GM19467 (cell line): ENCODE measurements around the gene RARG.
A peak's percentile ranks its signal among the peaks of the same experiment; 100 is the strongest.

Source experiments
- ATAC-seq: cut with Tn5 transposase; IDR thresholded peaks from one replicate; pipeline ENCODE4 v1.9.1; 2021; ENCODE audit warnings: mild to moderate bottlenecking, moderate library complexity; ENCODE audit not compliant: unreplicated experiment

Gene RARG

GRCh38 chr12:53231921-53232645, at the start of gene RARG:
RARG (minus strand) TSS chr12:53232209; CDS start chr12:53227545, 4,664 bp downstream.
- no peak for ATAC-seq

- no peak for ATAC-seq
Measured at GRCh38 chr12:53279888-53280498, 48.0 kb upstream of the RARG start.

GRCh38 chr12:53279283-53279869, 47.4 kb upstream of the RARG start:
- ATAC-seq, result no peak

- no peak for ATAC-seq
Measured at GRCh38 chr12:53277981-53278380, 46.0 kb upstream of the RARG start.

- ATAC-seq, result no peak
Measured at GRCh38 chr12:53276511-53276910, 44.5 kb upstream of the RARG start.

GRCh38 chr12:53274445-53274844, 42.4 kb upstream of the RARG start:
- ATAC-seq, result no peak

GRCh38 chr12:53268630-53269562, 36.9 kb upstream of the RARG start:
- no peak for ATAC-seq

GRCh38 chr12:53267999-53268629, 36.1 kb upstream of the RARG start, which contains the start of gene ESPL1:
ESPL1 (plus strand) TSS chr12:53268299; CDS start chr12:53268767, 468 bp downstream.
- peak; percentile 76 for ATAC-seq

GRCh38 chr12:53267306-53267998, 35.4 kb upstream of the RARG start:
- ATAC-seq, result no peak

- ATAC-seq, result no peak
Measured at GRCh38 chr12:53265783-53266182, 33.8 kb upstream of the RARG start.

- no peak for ATAC-seq
Measured at GRCh38 chr12:53259891-53260290, 27.9 kb upstream of the RARG start.

GRCh38 chr12:53258541-53259539, 26.8 kb upstream of the RARG start:
- no peak for ATAC-seq

- ATAC-seq, result no peak
Measured at GRCh38 chr12:53255996-53256395, 24.0 kb upstream of the RARG start.

- ATAC-seq, result no peak
Measured at GRCh38 chr12:53254816-53255545, 23.0 kb upstream of the RARG start.

GRCh38 chr12:53253298-53253697, 21.3 kb upstream of the RARG start:
- no peak for ATAC-seq

- no peak for ATAC-seq
Measured at GRCh38 chr12:53252349-53252916, 20.4 kb upstream of the RARG start.

GRCh38 chr12:53251477-53252348, 19.7 kb upstream of the RARG start:
- peak; percentile 58 for ATAC-seq
